SJCRH30 (cell line): ENCODE results near the gene DNAJB12. TPM values are rescaled to one million over a fixed set of nuclear protein-coding genes. Genes with fewer than 3 reads are reported as not detected.

Source experiments
- DNase-seq, 2 experiments: peaks; one replicate each; pipeline ENCODE4 v3.0.0-alpha.2; 2015 to 2020
- H3K27ac ChIP-seq: fragments of 250-450 bp; sonication (Bioruptor Pico); 2 replicates; pipeline ENCODE4 v1.5.1; 2020; ENCODE audit warnings: mild to moderate bottlenecking, moderate library complexity
- H3K27me3 ChIP-seq: fragments of 250-450 bp; sonication (Bioruptor Pico); 2 replicates; pipeline ENCODE4 v1.5.1; 2020; ENCODE audit warnings: mild to moderate bottlenecking, moderate library complexity
- H3K36me3 ChIP-seq: fragments of 250-450 bp; sonication (Bioruptor Pico); 2 replicates; pipeline ENCODE4 v1.5.1; 2020; ENCODE audit warnings: mild to moderate bottlenecking, moderate library complexity
- H3K4me1 ChIP-seq: fragments of 250-450 bp; sonication (Bioruptor Pico); 2 replicates; pipeline ENCODE4 v1.5.1; 2020; ENCODE audit warnings: mild to moderate bottlenecking, moderate library complexity
- H3K4me3 ChIP-seq: fragments of 250-450 bp; sonication (Bioruptor Pico); 2 replicates; pipeline ENCODE4 v1.5.1; 2020; ENCODE audit warnings: mild to moderate bottlenecking, moderate library complexity
- H3K9me3 ChIP-seq: fragments of 250-450 bp; sonication (Bioruptor Pico); replicated peaks from 2 replicates; pipeline ENCODE4 v1.5.1; 2020; ENCODE audit warnings: mild to moderate bottlenecking, moderate library complexity
- total RNA-seq: library from RNA; depleted of rRNA; stranded (reverse); fragments of >200 nt; shearing (Covaris generic); gene quantifications from 2 replicates; pipeline ENCODE4 v1.2.3, GENCODE V29; 2014

The DNAJB12 gene
- total RNA-seq, 1 experiment from 2014 or later = 22.3 TPM

- H3K4me1 ChIP-seq = peaks cover 23% of the 10 kb centered on the region
Observed at GRCh38 chr10:72319416-72320254, 35.1 kb downstream of the DNAJB12 start.

GRCh38 chr10:72318418-72319262 is 36.1 kb downstream of the DNAJB12 start:
- no peaks in the 10 kb centered on the region for H3K9me3 ChIP-seq
- no peak for DNase-seq
- H3K4me3 ChIP-seq = peak overlapping the region; percentile 58
- H3K27me3 ChIP-seq = no peaks in the 10 kb centered on the region
- H3K4me1 ChIP-seq = peaks cover 22% of the 10 kb centered on the region
- no peaks in the 10 kb centered on the region for H3K36me3 ChIP-seq
- peak overlapping the region; percentile 57; the same call in 1 of the 2 replicates for H3K27ac ChIP-seq

More at GRCh38 chr10:72319416-72320254, 35.1 kb downstream of the DNAJB12 start:
- DNase-seq = peak; percentile 77 to 81
- peak overlapping the region; percentile 57 for H3K27ac ChIP-seq
- H3K27me3 ChIP-seq = no peaks in the 10 kb centered on the region
- H3K9me3 ChIP-seq = no peaks in the 10 kb centered on the region
- H3K4me3 ChIP-seq = peak overlapping the region; percentile 58
- no peaks in the 10 kb centered on the region for H3K36me3 ChIP-seq

- Histone ChIP-seq H3K27ac (no peak overlapping the region), H3K4me3 (no peak overlapping the region), H3K4me1 (peaks cover 15% of the 10 kb centered on the region), H3K36me3 (no peaks in the 10 kb centered on the region), H3K9me3 (no peaks in the 10 kb centered on the region), H3K27me3 (no peaks in the 10 kb centered on the region)
- peak in 1 of 2 experiments; percentile 49 for DNase-seq
Observed at GRCh38 chr10:72316748-72317435, 37.8 kb downstream of the DNAJB12 start.

GRCh38 chr10:72316386-72316700 is 38.4 kb downstream of the DNAJB12 start:
- no peak overlapping the region for H3K4me3 ChIP-seq
- DNase-seq = no peak
- peaks cover 9% of the 10 kb centered on the region for H3K4me1 ChIP-seq
- no peaks in the 10 kb centered on the region for H3K36me3 ChIP-seq
- no peak overlapping the region for H3K27ac ChIP-seq
- H3K9me3 ChIP-seq = no peaks in the 10 kb centered on the region
- no peaks in the 10 kb centered on the region for H3K27me3 ChIP-seq

- no peaks in the 10 kb centered on the region for H3K27me3 ChIP-seq
- H3K4me3 ChIP-seq = no peak overlapping the region
- no peaks in the 10 kb centered on the region for H3K9me3 ChIP-seq
- peaks cover 9% of the 10 kb centered on the region; the same call in 1 of the 2 replicates for H3K4me1 ChIP-seq
- DNase-seq = no peak
- H3K36me3 ChIP-seq = no peaks in the 10 kb centered on the region
- no peak overlapping the region for H3K27ac ChIP-seq
Observed at GRCh38 chr10:72315611-72316385, 38.9 kb downstream of the DNAJB12 start.

- no peaks in the 10 kb centered on the region for H3K9me3 ChIP-seq
- H3K4me3 ChIP-seq = no peak overlapping the region
- no peak overlapping the region for H3K27ac ChIP-seq
- DNase-seq = no peak
- H3K27me3 ChIP-seq = no peaks in the 10 kb centered on the region
- H3K4me1 ChIP-seq = peaks cover 15% of the 10 kb centered on the region
- H3K36me3 ChIP-seq = no peaks in the 10 kb centered on the region
Observed at GRCh38 chr10:72315054-72315453, 39.7 kb downstream of the DNAJB12 start.

GRCh38 chr10:72314263-72314662 is 40.5 kb downstream of the DNAJB12 start:
- Histone ChIP-seq H3K9me3 (no peaks in the 10 kb centered on the region), H3K27me3 (no peaks in the 10 kb centered on the region), H3K4me3 (no peak overlapping the region), H3K36me3 (no peaks in the 10 kb centered on the region), H3K4me1 (peaks cover 21% of the 10 kb centered on the region), H3K27ac (no peak overlapping the region)
- DNase-seq = no peak

- H3K27ac ChIP-seq = no peak overlapping the region
- peaks cover 29% of the 10 kb centered on the region for H3K4me1 ChIP-seq
- H3K9me3 ChIP-seq = no peaks in the 10 kb centered on the region
- no peak overlapping the region for H3K4me3 ChIP-seq
- DNase-seq = no peak
- no peaks in the 10 kb centered on the region for H3K27me3 ChIP-seq
- H3K36me3 ChIP-seq = no peaks in the 10 kb centered on the region
Observed at GRCh38 chr10:72312865-72313391, 41.8 kb downstream of the DNAJB12 start.

- H3K4me3 ChIP-seq = no peak overlapping the region
- no peak overlapping the region for H3K27ac ChIP-seq
- H3K9me3 ChIP-seq = no peaks in the 10 kb centered on the region
- H3K4me1 ChIP-seq = peaks cover 32% of the 10 kb centered on the region
- no peaks in the 10 kb centered on the region for H3K27me3 ChIP-seq
- no peak for DNase-seq
- H3K36me3 ChIP-seq = no peaks in the 10 kb centered on the region
Observed at GRCh38 chr10:72311667-72312066, 43.1 kb downstream of the DNAJB12 start.

- no peaks in the 10 kb centered on the region for H3K9me3 ChIP-seq
- no peak overlapping the region for H3K4me3 ChIP-seq
- no peak overlapping the region for H3K27ac ChIP-seq
- no peaks in the 10 kb centered on the region for H3K27me3 ChIP-seq
- DNase-seq = no peak
- H3K36me3 ChIP-seq = no peaks in the 10 kb centered on the region
- H3K4me1 ChIP-seq = peaks cover 32% of the 10 kb centered on the region
Observed at GRCh38 chr10:72310636-72311035, 44.1 kb downstream of the DNAJB12 start.

- DNase-seq = peak; percentile 50 to 66
Observed at GRCh38 chr10:72310241-72310633, 44.5 kb downstream of the DNAJB12 start.

GRCh38 chr10:72309290-72310240 is 45.2 kb downstream of the DNAJB12 start:
- Histone ChIP-seq H3K27me3 (no peaks in the 10 kb centered on the region), H3K27ac (peak overlapping the region; percentile 17; the same call in 1 of the 2 replicates), H3K36me3 (no peaks in the 10 kb centered on the region), H3K4me1 (peaks cover 29% of the 10 kb centered on the region), H3K4me3 (no peak overlapping the region), H3K9me3 (no peaks in the 10 kb centered on the region)
- DNase-seq = peak; percentile 66 to 69

More at GRCh38 chr10:72310241-72310633, 44.5 kb downstream of the DNAJB12 start:
- no peaks in the 10 kb centered on the region for H3K27me3 ChIP-seq
- H3K9me3 ChIP-seq = no peaks in the 10 kb centered on the region
- H3K4me1 ChIP-seq = peaks cover 29% of the 10 kb centered on the region
- H3K27ac ChIP-seq = peak overlapping the region; percentile 17; the same call in 1 of the 2 replicates
- H3K36me3 ChIP-seq = no peaks in the 10 kb centered on the region
- no peak overlapping the region for H3K4me3 ChIP-seq
